H9 (cell line): ENCODE measurements around the gene SH3PXD2B. TPM values are rescaled to one million over a fixed set of nuclear protein-coding genes. Genes with fewer than 3 reads are reported as not detected.

ENCODE experiments used
- DNase-seq: peaks from one replicate; pipeline ENCODE4 v3.0.0-alpha.2; 2017
- H2AFZ ChIP-seq: one replicate; pipeline ENCODE4 v1.6.1; 2013; ENCODE audit warnings: mild to moderate bottlenecking, low read length, control low read depth, moderate library complexity
- H2AK5ac ChIP-seq: 2 replicates; pipeline ENCODE4 v1.6.1; 2013; ENCODE audit warnings: low read length, control low read depth, mixed read lengths; ENCODE audit not compliant: insufficient read length
- H2BK120ac ChIP-seq: one replicate; pipeline ENCODE4 v1.6.1; 2013; ENCODE audit warnings: low read depth, mild to moderate bottlenecking, low read length, control low read depth, inconsistent platforms; ENCODE audit not compliant: poor library complexity, severe bottlenecking
- H2BK12ac ChIP-seq: 2 replicates; pipeline ENCODE4 v1.6.1; 2013; ENCODE audit warnings: low read length, control low read depth, mixed read lengths, low read depth; ENCODE audit not compliant: insufficient read length
- H2BK15ac ChIP-seq: 2 replicates; pipeline ENCODE4 v1.6.1; 2013; ENCODE audit warnings: low read depth, low read length, control low read depth
- H2BK20ac ChIP-seq: one replicate; pipeline ENCODE4 v1.6.1; 2013; ENCODE audit warnings: low read depth, mild to moderate bottlenecking, low read length, control low read depth, inconsistent platforms; ENCODE audit not compliant: poor library complexity, severe bottlenecking
- H2BK5ac ChIP-seq: 2 replicates; pipeline ENCODE4 v1.6.1; 2013; ENCODE audit warnings: low read length, control low read depth, mixed read lengths; ENCODE audit not compliant: insufficient read length
- H3K14ac ChIP-seq: 2 replicates; pipeline ENCODE4 v1.6.1; 2013; ENCODE audit warnings: low read length, control low read depth; ENCODE audit not compliant: insufficient read depth
- H3K18ac ChIP-seq: 2 replicates; pipeline ENCODE4 v1.6.1; 2013; ENCODE audit warnings: low read depth, mild to moderate bottlenecking, mixed read lengths, low read length, control low read depth; ENCODE audit not compliant: insufficient read length
- H3K23ac ChIP-seq: 2 replicates; pipeline ENCODE4 v1.6.1; 2013; ENCODE audit warnings: low read length, control low read depth, mixed read lengths, low read depth; ENCODE audit not compliant: insufficient read length
- H3K23me2 ChIP-seq: 2 replicates; pipeline ENCODE4 v1.6.1; 2013; ENCODE audit warnings: low read depth, mild to moderate bottlenecking, mixed read lengths, low read length, control low read depth; ENCODE audit not compliant: insufficient read length, poor library complexity, severe bottlenecking
- H3K27ac ChIP-seq: 2 replicates; pipeline ENCODE4 v1.5.1; 2013; ENCODE audit warnings: low read length, control low read depth, mixed read lengths, low read depth; ENCODE audit not compliant: insufficient read length
- H3K27me3 ChIP-seq: 2 replicates; pipeline ENCODE4 v1.6.1; 2013; ENCODE audit warnings: low read length, control low read depth, inconsistent platforms; ENCODE audit not compliant: insufficient read depth
- H3K4ac ChIP-seq: 2 replicates; pipeline ENCODE4 v1.6.1; 2013; ENCODE audit warnings: low read depth, mild to moderate bottlenecking, control low read depth, inconsistent platforms, low read length, moderate library complexity
- H3K4me1 ChIP-seq: 2 replicates; pipeline ENCODE4 v1.6.1; 2013; ENCODE audit warnings: low read length, control low read depth, inconsistent platforms; ENCODE audit not compliant: insufficient read depth
- H3K4me2 ChIP-seq: 2 replicates; pipeline ENCODE4 v1.6.1; 2013; ENCODE audit warnings: low read length, control low read depth, mixed read lengths; ENCODE audit not compliant: insufficient read length, insufficient read depth
- H3K56ac ChIP-seq: 2 replicates; pipeline ENCODE4 v1.6.1; 2013; ENCODE audit warnings: low read depth, mild to moderate bottlenecking, mixed read lengths, low read length, control low read depth; ENCODE audit not compliant: insufficient read length
- H3K79me1 ChIP-seq: 2 replicates; pipeline ENCODE4 v1.6.1; 2013; ENCODE audit warnings: low read depth, mild to moderate bottlenecking, moderate library complexity, low read length, control low read depth, inconsistent platforms; ENCODE audit not compliant: insufficient read depth, poor library complexity, severe bottlenecking
- H3K79me2 ChIP-seq: 2 replicates; pipeline ENCODE4 v1.6.1; 2013; ENCODE audit warnings: low read length, control low read depth, inconsistent platforms; ENCODE audit not compliant: insufficient read depth
- H3K9ac ChIP-seq: 2 replicates; pipeline ENCODE4 v1.6.1; 2013; ENCODE audit warnings: low read length, control low read depth, mixed read lengths; ENCODE audit not compliant: insufficient read length; ENCODE audit errors: extremely low read depth
- H3K9me3 ChIP-seq: one replicate; pipeline ENCODE4 v1.6.1; 2013; ENCODE audit warnings: low read depth, low read length, inconsistent platforms; ENCODE audit not compliant: control insufficient read depth
- H3T11ph ChIP-seq: one replicate; pipeline ENCODE4 v1.6.1; 2013; ENCODE audit warnings: mild to moderate bottlenecking, low read length, control low read depth, inconsistent platforms
- H4K20me1 ChIP-seq: one replicate; pipeline ENCODE4 v1.6.1; 2013; ENCODE audit not compliant: control insufficient read depth, insufficient read length, insufficient read depth
- H4K5ac ChIP-seq: 2 replicates; pipeline ENCODE4 v1.6.1; 2013; ENCODE audit warnings: low read depth, mild to moderate bottlenecking, mixed read lengths, low read length, control low read depth; ENCODE audit not compliant: insufficient read length
- H4K8ac ChIP-seq: replicated peaks from 2 replicates; pipeline ENCODE4 v1.6.1; 2013; ENCODE audit warnings: low read length, control low read depth, mixed read lengths, low read depth; ENCODE audit not compliant: insufficient read length
- H4K91ac ChIP-seq: 2 replicates; pipeline ENCODE4 v1.6.1; 2013; ENCODE audit warnings: low read depth, mild to moderate bottlenecking, moderate library complexity, mixed read lengths, low read length, control low read depth; ENCODE audit not compliant: insufficient read length
- H3K27ac Mint-ChIP-seq, 3 experiments: 2 replicates in 2 of 3; 3 replicates in 1 of 3; pipeline ENCODE4 v1.8.0; 2020 to 2021; ENCODE audit warnings: mixed read lengths in 3 of 3, mild to moderate bottlenecking in 1 of 3, moderate library complexity in 1 of 3
- H3K27me3 Mint-ChIP-seq: 2 replicates; pipeline ENCODE4 v1.8.0; 2021; ENCODE audit warnings: low read depth, mild to moderate bottlenecking, moderate library complexity, mixed read lengths
- H3K36me3 Mint-ChIP-seq, 3 experiments: 2 replicates in 2 of 3; 3 replicates in 1 of 3; pipeline ENCODE4 v1.8.0; 2020 to 2021; ENCODE audit warnings: low read depth in 3 of 3, mixed read lengths in 3 of 3; ENCODE audit not compliant: insufficient read depth in 1 of 3
- H3K4me1 Mint-ChIP-seq, 2 experiments: 2 replicates each; pipeline ENCODE4 v1.8.0; 2020; ENCODE audit warnings: mixed read lengths in 2 of 2
- H3K4me3 Mint-ChIP-seq, 2 experiments: 2 replicates in 1 of 2; 3 replicates in 1 of 2; pipeline ENCODE4 v1.8.0; 2020 to 2021; ENCODE audit warnings: mild to moderate bottlenecking in 2 of 2, mixed read lengths in 2 of 2, moderate library complexity in 1 of 2
- H3K9me3 Mint-ChIP-seq, 2 experiments: 2 replicates in 1 of 2; 3 replicates in 1 of 2; pipeline ENCODE4 v1.8.0; 2020; ENCODE audit warnings: mild to moderate bottlenecking in 2 of 2, mixed read lengths in 2 of 2, moderate library complexity in 1 of 2
- CTCF ChIP-seq: fragments of 200-600 bp; sonication (generic); conservative IDR thresholded peaks from 3 replicates; pipeline ENCODE4 v1.8.0; 2021; ENCODE audit warnings: antibody characterized with exemption, mild to moderate bottlenecking
- WGBS: extraction: QIAGEN DNeasy Blood & Tissue Kit; methylation state at CpG from one replicate; pipeline ENCODE4 v1.1.7; 2013; ENCODE audit warnings: missing lambda C conversion rate, low lambda C conversion rate, mixed read lengths; ENCODE audit not compliant: insufficient read length; ENCODE audit errors: extremely low coverage; 5-methylcytosine and 5-hydroxymethylcytosine counted together
- total RNA-seq: library from RNA; stranded (reverse); gene quantifications from 2 replicates; pipeline ENCODE4 v1.2.1, GENCODE V29; 2021

Gene SH3PXD2B
- total RNA-seq, 1 experiment from 2014 or later, result 49.0 TPM

DNA sequence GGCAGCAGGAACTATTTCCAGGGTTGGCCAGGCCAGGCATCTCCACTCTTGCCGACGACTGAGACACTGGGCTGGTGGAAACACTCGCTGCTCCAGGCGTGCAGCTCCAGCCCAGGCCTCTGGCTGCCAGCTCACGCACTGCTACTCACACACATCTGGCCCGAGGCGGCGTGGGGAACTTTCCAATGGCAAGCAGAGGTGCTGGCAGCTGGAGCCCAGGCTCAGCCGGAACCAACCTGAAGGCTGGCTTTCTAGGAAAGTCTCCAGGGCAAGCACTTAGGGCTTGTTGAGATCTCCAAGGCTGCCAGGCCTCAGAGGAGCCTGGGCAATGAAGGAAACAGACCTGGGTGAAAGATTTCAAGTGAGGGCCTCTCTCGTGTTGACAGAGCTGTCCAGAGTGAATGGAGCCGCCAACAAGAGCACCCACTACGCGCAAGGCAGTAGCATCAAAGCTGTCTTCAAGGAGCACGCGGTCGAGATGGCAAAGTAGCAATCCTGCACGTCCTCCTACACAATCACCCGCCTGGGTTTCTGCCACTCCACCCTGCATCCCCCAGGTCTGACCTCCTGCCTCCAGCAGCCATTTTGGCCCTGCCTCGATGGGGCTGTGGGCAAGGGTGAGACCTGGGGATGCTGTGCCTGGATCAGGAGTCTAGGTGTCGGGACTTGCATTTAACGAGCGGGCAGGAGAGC is 14.4 kb downstream of the SH3PXD2B start:
- H2BK20ac ChIP-seq, result no peak overlapping the region
- H3K14ac ChIP-seq, result no peak overlapping the region
- no peak overlapping the region for H2BK12ac ChIP-seq
- H2AFZ ChIP-seq, result no peak overlapping the region
- no peak overlapping the region for H3K4ac ChIP-seq
- H4K5ac ChIP-seq, result no peak overlapping the region
- no peak for TF ChIP-seq CTCF
- Mint-ChIP-seq H3K4me3 (no peak overlapping the region), H3K9me3 (no peaks in the 10 kb centered on the region), H3K36me3 (peaks cover 0 to 12% (median 0%) of the 10 kb centered on the region in 3 experiments; a peak in 2 of 7 replicates), H3K4me1 (peaks cover 5 to 9% of the 10 kb centered on the region in 2 experiments; a peak in 2 of 4 replicates), H3K27ac (peak overlapping the region in 1 of 3 experiments; percentile 74; a peak in 1 of 7 replicates), H3K27me3 (no peaks in the 10 kb centered on the region; the same call in 1 of the 2 replicates)
- no peak overlapping the region for H3K18ac ChIP-seq
- H3K9me3 ChIP-seq, result no peaks in the 10 kb centered on the region
- H3K79me2 ChIP-seq, result peaks cover 5% of the 10 kb centered on the region; the same call in 1 of the 2 replicates
- H4K8ac ChIP-seq, result no peak overlapping the region
- no CpG with 5 or more reads among the region's 22 CpGs for WGBS
- H3T11ph ChIP-seq, result no peak overlapping the region
- no peak for DNase-seq
- H3K79me1 ChIP-seq, result peaks cover 6% of the 10 kb centered on the region
- H3K56ac ChIP-seq, result no peak overlapping the region
- no peak overlapping the region for H2BK15ac ChIP-seq
- H3K27ac ChIP-seq, result no peak overlapping the region
- H3K4me1 ChIP-seq, result no peaks in the 10 kb centered on the region
- no peaks in the 10 kb centered on the region for H3K23me2 ChIP-seq
- no peak overlapping the region for H3K9ac ChIP-seq
- no peaks in the 10 kb centered on the region for H3K27me3 ChIP-seq
- H4K91ac ChIP-seq, result no peak overlapping the region
- no peak overlapping the region for H2AK5ac ChIP-seq
- H2BK5ac ChIP-seq, result no peak overlapping the region
- H2BK120ac ChIP-seq, result no peak overlapping the region
- no peak overlapping the region for H3K4me2 ChIP-seq
- H3K23ac ChIP-seq, result no peak overlapping the region
- H4K20me1 ChIP-seq, result no peaks in the 10 kb centered on the region
